HEK293T (cell line): ENCODE measurements around the gene FRYL.

Source experiments
- CTCF ChIA-PET: fragments of 350-600 bp; formaldehyde crosslinking; extraction: SDS; loops from one replicate; lab custom pipeline; 2021; ENCODE audit warnings: antibody characterized with exemption, inconsistent platforms; lab: Yijun Ruan, JAX
- POLR2A ChIA-PET: fragments of 350-600 bp; formaldehyde crosslinking; extraction: SDS; loops from one replicate; lab custom pipeline; 2020; ENCODE audit warnings: antibody characterized with exemption, inconsistent platforms; lab: Yijun Ruan, JAX
- DNase-seq: peaks from one replicate; pipeline ENCODE4 v3.0.0; 2012; ENCODE audit warnings: mixed read lengths; ENCODE audit errors: extremely low spot score
- ARNT ChIP-seq: fragments of 450-650 bp; IDR thresholded peaks from 2 replicates; pipeline ENCODE4 v1.6.1; 2017; ENCODE audit warnings: mild to moderate bottlenecking
- BHLHE40 ChIP-seq: fragments of 450-650 bp; IDR thresholded peaks from 2 replicates; pipeline ENCODE4 v1.6.1; 2016; ENCODE audit warnings: mild to moderate bottlenecking, moderate library complexity, borderline replicate concordance
- CTBP1 ChIP-seq: fragments of 450-650 bp; IDR thresholded peaks from 2 replicates; pipeline ENCODE4 v1.6.1; 2016; ENCODE audit warnings: borderline replicate concordance
- ELF4 ChIP-seq: fragments of 450-650 bp; IDR thresholded peaks from 2 replicates; pipeline ENCODE4 v1.6.1; 2017; ENCODE audit warnings: antibody characterized with exemption
- FOXA1 ChIP-seq: fragments of 450-650 bp; IDR thresholded peaks from 2 replicates; pipeline ENCODE4 v1.6.1; 2016; ENCODE audit warnings: mild to moderate bottlenecking
- FOXK2 ChIP-seq: fragments of 450-650 bp; IDR thresholded peaks from 2 replicates; pipeline ENCODE4 v1.6.1; 2016; ENCODE audit warnings: mild to moderate bottlenecking
- FOXM1 ChIP-seq: fragments of 450-650 bp; IDR thresholded peaks from 2 replicates; pipeline ENCODE4 v1.6.1; 2017; ENCODE audit warnings: mild to moderate bottlenecking, borderline replicate concordance
- HDGF ChIP-seq: fragments of 450-650 bp; IDR thresholded peaks from 2 replicates; pipeline ENCODE4 v1.6.1; 2017; ENCODE audit warnings: antibody characterized with exemption, borderline replicate concordance
- L3MBTL2 ChIP-seq: fragments of 450-650 bp; conservative IDR thresholded peaks from 2 replicates; pipeline ENCODE4 v1.6.1; 2016; ENCODE audit warnings: mild to moderate bottlenecking
- LEF1 ChIP-seq: fragments of 450-650 bp; IDR thresholded peaks from 2 replicates; pipeline ENCODE4 v1.6.1; 2017; ENCODE audit warnings: mild to moderate bottlenecking, borderline replicate concordance
- NFRKB ChIP-seq: fragments of 450-650 bp; IDR thresholded peaks from 2 replicates; pipeline ENCODE4 v1.6.1; 2016; ENCODE audit warnings: mild to moderate bottlenecking, moderate library complexity
- PKNOX1 ChIP-seq: fragments of 450-650 bp; IDR thresholded peaks from 2 replicates; pipeline ENCODE4 v1.6.1; 2016
- SP1 ChIP-seq: fragments of 450-650 bp; IDR thresholded peaks from 2 replicates; pipeline ENCODE4 v1.6.1; 2017
- SUZ12 ChIP-seq: fragments of 450-650 bp; IDR thresholded peaks from 2 replicates; pipeline ENCODE4 v1.6.1; 2016; ENCODE audit warnings: mild to moderate bottlenecking
- TARDBP ChIP-seq: fragments of 450-650 bp; IDR thresholded peaks from 2 replicates; pipeline ENCODE4 v1.6.1; 2016
- ZNF384 ChIP-seq: fragments of 450-650 bp; IDR thresholded peaks from 2 replicates; pipeline ENCODE4 v1.6.1; 2016

Gene FRYL

DNA sequence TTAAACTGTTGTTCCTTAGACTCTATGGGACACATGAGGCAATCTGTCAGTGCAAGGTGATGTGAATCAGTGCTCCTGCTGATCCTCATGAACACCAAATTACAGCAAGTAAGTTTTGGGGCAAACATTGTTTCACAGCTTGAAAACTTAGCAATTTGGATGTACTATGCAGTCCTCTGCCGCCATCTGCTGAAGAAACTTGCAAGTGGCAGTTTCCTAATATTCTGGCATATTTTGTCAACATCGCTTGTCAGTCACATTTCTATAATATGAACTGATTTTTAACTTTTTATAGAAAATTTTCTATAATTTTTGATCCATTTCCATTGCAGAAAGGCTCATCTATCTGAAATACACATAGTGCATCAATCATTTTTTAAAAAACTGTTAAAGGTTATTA, 233.7 kb downstream of the FRYL start:
- ChIA-PET CTCF (interaction anchor here (0.8 to 1.4 kb wide), 3 partner anchors 78 to 419 kb away, joined by 3 read pairs; no protein-coding TSS in a partner anchor), POLR2A (no interaction called here)
- peak; percentile 7 for DNase-seq
- TF ChIP-seq ZNF384 = no peak

DNA sequence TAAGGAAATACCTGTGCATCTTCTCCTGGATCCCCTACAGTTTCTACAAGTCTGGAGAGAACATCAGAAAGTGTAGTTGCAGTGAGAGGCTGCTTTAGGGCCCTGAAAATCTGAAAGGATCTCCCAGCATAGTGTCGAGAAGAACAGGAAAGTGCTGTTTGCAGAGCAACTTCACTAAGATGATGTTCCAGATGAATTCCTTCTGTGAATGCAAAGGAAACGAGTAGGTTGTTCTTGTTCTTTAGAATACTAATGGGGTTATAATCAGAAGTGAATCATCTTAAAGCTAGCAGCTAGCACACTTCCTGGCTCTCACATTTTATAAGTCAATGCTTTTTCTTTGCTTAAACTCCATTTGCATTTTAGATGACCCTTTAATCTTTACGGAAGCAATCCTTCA, 236.3 kb downstream of the FRYL start:
- no peak for TF ChIP-seq FOXM1
- TF ChIP-seq ELF4 = no peak
- TF ChIP-seq TARDBP = no peak
- no peak for TF ChIP-seq FOXA1
- no peak for TF ChIP-seq SUZ12
- no peak for TF ChIP-seq LEF1
- TF ChIP-seq SP1 = no peak
- CTCF ChIA-PET = no interaction called here
- POLR2A ChIA-PET = no interaction called here
- DNase-seq = no peak

GRCh38 chr4:48542888-48543287, 237.2 kb downstream of the FRYL start:
- POLR2A ChIA-PET = no interaction called here
- CTCF ChIA-PET = no interaction called here
- no peak for TF ChIP-seq ZNF384
- no peak for TF ChIP-seq BHLHE40
- TF ChIP-seq CTBP1 = no peak
- no peak for TF ChIP-seq NFRKB
- no peak for TF ChIP-seq SUZ12
- no peak for TF ChIP-seq FOXK2
- no peak for TF ChIP-seq SP1
- no peak for TF ChIP-seq PKNOX1
- TF ChIP-seq ARNT = no peak
- TF ChIP-seq FOXM1 = no peak
- TF ChIP-seq TARDBP = no peak
- TF ChIP-seq HDGF = no peak
- no peak for TF ChIP-seq FOXA1
- TF ChIP-seq ELF4 = no peak
- no peak for DNase-seq

- no peak for DNase-seq
- ChIA-PET CTCF (no interaction called here), POLR2A (no interaction called here)
- TF ChIP-seq HDGF (no peak), LEF1 (no peak), ZNF384 (no peak), L3MBTL2 (no peak), NFRKB (no peak), FOXM1 (no peak)
Measured at GRCh38 chr4:48539597-48539996, 240.5 kb downstream of the FRYL start.

- TF ChIP-seq SUZ12 = no peak
- TF ChIP-seq PKNOX1 = no peak
- TF ChIP-seq ZNF384 = no peak
- TF ChIP-seq FOXK2 = no peak
- TF ChIP-seq L3MBTL2 = no peak
- TF ChIP-seq CTBP1 = no peak
- no peak for TF ChIP-seq BHLHE40
- TF ChIP-seq ARNT = no peak
- no peak for TF ChIP-seq LEF1
- TF ChIP-seq SP1 = no peak
- CTCF ChIA-PET = no interaction called here
- POLR2A ChIA-PET = no interaction called here
- DNase-seq = no peak
Measured at GRCh38 chr4:48538358-48538757, 241.7 kb downstream of the FRYL start.

DNA sequence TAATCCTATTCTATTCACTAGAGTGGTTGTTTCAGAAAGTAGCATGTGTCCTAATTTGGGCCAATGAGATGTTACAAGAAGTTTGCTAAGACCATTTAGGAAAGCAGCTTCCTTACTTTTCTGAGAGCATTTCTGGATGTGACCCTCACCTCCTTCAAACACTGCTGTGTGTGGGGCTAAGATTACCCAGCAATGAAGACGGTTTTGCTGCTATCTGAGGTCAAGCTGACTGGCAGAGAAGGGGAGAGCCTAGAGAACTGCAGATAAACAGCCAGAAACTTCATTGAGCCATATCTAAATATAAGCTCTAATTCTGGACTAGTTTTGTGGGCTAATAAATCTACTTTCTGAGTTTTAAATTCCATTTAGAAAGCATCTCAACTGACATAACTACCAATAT, 253.7 kb downstream of the FRYL start:
- ChIA-PET CTCF (no interaction called here), POLR2A (no interaction called here)

GRCh38 chr4:48518143-48518542, 261.9 kb downstream of the FRYL start:
- CTCF ChIA-PET = no interaction called here
- TF ChIP-seq SP1 (no peak), CTBP1 (no peak)
- DNase-seq = no peak
- POLR2A ChIA-PET = no interaction called here

More for the DNA sequence above, 253.7 kb downstream of the FRYL start:
- TF ChIP-seq ARNT (no peak), TARDBP (no peak), NFRKB (no peak), PKNOX1 (no peak), SUZ12 (no peak), ZNF384 (no peak), FOXM1 (no peak), L3MBTL2 (no peak), BHLHE40 (no peak), ELF4 (no peak), FOXA1 (no peak), FOXK2 (no peak), LEF1 (no peak), HDGF (no peak), SP1 (no peak), CTBP1 (no peak)
- no peak for DNase-seq

GRCh38 chr4:48509543-48509942, 270.5 kb downstream of the FRYL start:
- ChIA-PET CTCF (interaction anchor here (0.6 to 0.9 kb wide), 2 partner anchors 77 to 435 kb away, joined by 3 to 4 read pairs; no protein-coding TSS in a partner anchor), POLR2A (no interaction called here)
- TF ChIP-seq HDGF (no peak), ARNT (no peak), ELF4 (no peak), CTBP1 (no peak), PKNOX1 (no peak), NFRKB (no peak), LEF1 (no peak), ZNF384 (no peak), BHLHE40 (no peak), TARDBP (no peak), FOXM1 (no peak), SUZ12 (no peak), FOXK2 (no peak), FOXA1 (no peak), L3MBTL2 (no peak), SP1 (no peak)
- no peak for DNase-seq
